HG02970 (cell line): Measurements from ENCODE around the gene SYNGR1.
"Not testable (repeated sequence)": the region's sequence is repeated elsewhere in the genome, so short reads cannot be mapped to it uniquely, and the experiment has no call there.

Source experiments
- ATAC-seq: cut with Tn5 transposase; IDR thresholded peaks from one replicate; pipeline ENCODE4 v1.9.1; 2021; ENCODE audit warnings: mild to moderate bottlenecking, moderate library complexity, moderate number of reproducible peaks; ENCODE audit not compliant: unreplicated experiment, low FRiP score

SYNGR1 gene

GRCh38 chr22:39395936-39396796 lies 46.4 kb downstream of the SYNGR1 start:
- ATAC-seq, result no peak

GRCh38 chr22:39396797-39397195 lies 47.0 kb downstream of the SYNGR1 start:
- no peak for ATAC-seq

GRCh38 chr22:39401301-39401631 lies 51.5 kb downstream of the SYNGR1 start:
- no peak for ATAC-seq

- ATAC-seq, result no peak
These were observed 55.7 kb downstream of the SYNGR1 start for GRCh38 chr22:39405346-39406085.

GRCh38 chr22:39408173-39408572 lies 58.4 kb downstream of the SYNGR1 start:
- ATAC-seq, result no peak

GRCh38 chr22:39408807-39409206 lies 59.0 kb downstream of the SYNGR1 start:
- no peak for ATAC-seq

GRCh38 chr22:39409516-39410029 lies 59.8 kb downstream of the SYNGR1 start:
- ATAC-seq, result no peak

GRCh38 chr22:39410264-39410663 lies 60.5 kb downstream of the SYNGR1 start:
- no peak for ATAC-seq

GRCh38 chr22:39411828-39412365 lies 62.1 kb downstream of the SYNGR1 start:
- ATAC-seq, result not testable (repeated sequence)

- not testable (repeated sequence) for ATAC-seq
These were observed 63.4 kb downstream of the SYNGR1 start for GRCh38 chr22:39413204-39413603.

GRCh38 chr22:39414377-39414776 lies 64.6 kb downstream of the SYNGR1 start:
- no peak for ATAC-seq

- ATAC-seq, result no peak
These were observed 65.1 kb downstream of the SYNGR1 start for GRCh38 chr22:39414886-39415285.

GRCh38 chr22:39415506-39415905 lies 65.7 kb downstream of the SYNGR1 start:
- ATAC-seq, result no peak

GRCh38 chr22:39416319-39416718 lies 66.5 kb downstream of the SYNGR1 start:
- ATAC-seq, result no peak

GRCh38 chr22:39417641-39418040 lies 67.8 kb downstream of the SYNGR1 start:
- ATAC-seq, result no peak

GRCh38 chr22:39418696-39419095 lies 68.9 kb downstream of the SYNGR1 start:
- no peak for ATAC-seq

GRCh38 chr22:39419096-39419495 lies 69.3 kb downstream of the SYNGR1 start:
- no peak for ATAC-seq

GRCh38 chr22:39419911-39420310 lies 70.1 kb downstream of the SYNGR1 start:
- no peak for ATAC-seq

- no peak for ATAC-seq
These were observed 71.9 kb downstream of the SYNGR1 start for GRCh38 chr22:39421691-39422090.

- ATAC-seq, result no peak
These were observed 72.3 kb downstream of the SYNGR1 start for GRCh38 chr22:39422101-39422500.

- ATAC-seq, result no peak
These were observed 72.9 kb downstream of the SYNGR1 start for GRCh38 chr22:39422721-39423120.
